Neural progenitor cell (in vitro differentiated cells): ENCODE data around the gene HTT. TPM values are rescaled to one million over a fixed set of nuclear protein-coding genes. Genes with fewer than 3 reads are reported as not detected.

ENCODE experiments used
- DNase-seq: peaks from one replicate; pipeline ENCODE4 v3.0.0-alpha.2; 2016; ENCODE audit warnings: low spot score
- H2AFZ ChIP-seq: fragments of 200-600 bp; sonication (generic); replicated peaks from 2 replicates; pipeline ENCODE4 v1.6.1; 2016; ENCODE audit warnings: antibody characterized with exemption
- H3F3A ChIP-seq: fragments of 200-600 bp; sonication (generic); 2 replicates; pipeline ENCODE4 v1.6.1; 2016; ENCODE audit warnings: antibody characterized with exemption, low read depth
- H3K27ac ChIP-seq: fragments of 200-600 bp; sonication (generic); 2 replicates; pipeline ENCODE4 v1.5.1; 2016; ENCODE audit warnings: mild to moderate bottlenecking
- H3K27me3 ChIP-seq: fragments of 200-600 bp; sonication (generic); 2 replicates; pipeline ENCODE4 v1.6.1; 2016; ENCODE audit warnings: mild to moderate bottlenecking, moderate library complexity
- H3K36me3 ChIP-seq: fragments of 200-600 bp; sonication (generic); 2 replicates; pipeline ENCODE4 v1.5.1; 2016
- H3K4me1 ChIP-seq: fragments of 200-600 bp; sonication (generic); 2 replicates; pipeline ENCODE4 v1.6.1; 2016; ENCODE audit warnings: mixed run types
- H3K4me2 ChIP-seq: fragments of 200-600 bp; sonication (generic); 2 replicates; pipeline ENCODE4 v1.6.1; 2016
- H3K4me3 ChIP-seq: fragments of 200-600 bp; sonication (generic); 2 replicates; pipeline ENCODE4 v1.5.1; 2016
- H3K79me2 ChIP-seq: fragments of 200-600 bp; sonication (generic); 2 replicates; pipeline ENCODE4 v1.6.1; 2016; ENCODE audit warnings: low read depth
- H3K9ac ChIP-seq: fragments of 200-600 bp; sonication (generic); 2 replicates; pipeline ENCODE4 v1.6.1; 2016
- H3K9me3 ChIP-seq: fragments of 200-600 bp; sonication (generic); 2 replicates; pipeline ENCODE4 v1.5.1; 2016; ENCODE audit warnings: low read depth
- H4K20me1 ChIP-seq: fragments of 200-600 bp; sonication (generic); 2 replicates; pipeline ENCODE4 v1.6.1; 2016; ENCODE audit warnings: low read depth
- H3K27ac Mint-ChIP-seq: 3 replicates; pipeline ENCODE4 v1.8.0; 2021; ENCODE audit warnings: mixed read lengths
- H3K27me3 Mint-ChIP-seq: 2 replicates; pipeline ENCODE4 v1.8.0; 2022; ENCODE audit warnings: low read depth, mild to moderate bottlenecking, inconsistent platforms, moderate library complexity, mixed read lengths; ENCODE audit not compliant: insufficient read depth
- H3K36me3 Mint-ChIP-seq: 3 replicates; pipeline ENCODE4 v1.8.0; 2021; ENCODE audit warnings: mixed read lengths
- H3K4me1 Mint-ChIP-seq: 3 replicates; pipeline ENCODE4 v1.8.0; 2021; ENCODE audit warnings: mixed read lengths
- H3K4me3 Mint-ChIP-seq: 3 replicates; pipeline ENCODE4 v1.8.0; 2021; ENCODE audit warnings: mild to moderate bottlenecking, moderate library complexity, mixed read lengths
- H3K9me3 Mint-ChIP-seq: 3 replicates; pipeline ENCODE4 v1.8.0; 2020; ENCODE audit warnings: mixed read lengths
- CTCF ChIP-seq: fragments of 200-600 bp; sonication (generic); IDR thresholded peaks from 2 replicates; pipeline ENCODE4 v1.5.1; 2017; ENCODE audit warnings: antibody characterized with exemption, mild to moderate bottlenecking
- EZH2 ChIP-seq: fragments of 200-600 bp; sonication (generic); IDR thresholded peaks from 2 replicates; pipeline ENCODE4 v1.6.1; 2017; ENCODE audit warnings: antibody characterized with exemption, mild to moderate bottlenecking, moderate library complexity
- EZH2phosphoT487 ChIP-seq: fragments of 200-600 bp; sonication (generic); IDR thresholded peaks from 2 replicates; pipeline ENCODE4 v1.6.1; 2017; ENCODE audit warnings: antibody characterized with exemption
- total RNA-seq: library from RNA; depleted of rRNA; stranded (reverse); fragments of >200 nt; gene quantifications from 2 replicates; pipeline ENCODE4 v1.2.3, GENCODE V29; 2015; ENCODE audit warnings: low replicate concordance

Gene HTT
- total RNA-seq, 1 donor from 2014 or later = 38.9 TPM

DNA sequence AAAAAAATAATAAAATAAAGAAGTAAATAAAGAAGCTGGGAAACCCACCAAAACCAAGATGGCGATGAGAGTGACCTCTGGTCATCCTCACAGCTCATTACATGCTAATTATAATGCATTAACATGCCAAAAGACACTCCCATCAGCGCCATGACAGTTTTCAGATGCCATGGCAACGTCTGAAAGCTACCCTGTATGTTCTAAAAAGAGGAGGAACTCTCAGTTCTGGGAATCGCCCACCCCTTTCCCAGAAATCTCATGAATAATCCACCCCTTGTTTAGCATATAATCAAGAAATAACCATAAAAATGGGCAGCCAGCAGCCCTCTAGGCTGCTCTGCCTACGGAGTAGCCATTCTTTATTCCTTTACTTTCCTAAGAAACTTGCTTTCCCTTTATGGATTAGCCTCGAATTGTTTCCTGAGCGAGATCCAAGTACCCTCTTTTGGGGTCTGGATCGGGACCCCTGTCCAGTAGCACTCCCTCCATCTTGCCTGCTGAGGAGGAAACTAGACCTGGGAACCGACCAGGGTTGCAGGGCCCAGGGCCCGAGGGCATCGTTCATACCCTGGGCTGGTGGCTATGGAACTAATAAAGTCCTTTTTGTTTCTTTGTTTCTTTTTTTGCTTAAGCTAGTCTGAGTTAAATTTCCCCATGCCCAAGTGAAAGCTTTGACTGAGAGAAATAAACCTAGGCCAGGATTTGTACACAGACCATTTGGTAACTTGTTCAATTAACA is 31.0 kb upstream of the HTT start:
- DNase-seq = no peak
- H3K27ac Mint-ChIP-seq = peak overlapping the region; percentile 37
- no peaks in the 10 kb centered on the region for H3K9me3 Mint-ChIP-seq
- Histone ChIP-seq H3K4me2 (no peak overlapping the region), H3K9ac (no peak overlapping the region), H3K36me3 (no peaks in the 10 kb centered on the region), H3K27me3 (no peaks in the 10 kb centered on the region), H2AFZ (no peak overlapping the region), H3F3A (no peaks in the 10 kb centered on the region), H4K20me1 (no peaks in the 10 kb centered on the region), H3K79me2 (no peaks in the 10 kb centered on the region), H3K27ac (no peak overlapping the region), H3K4me1 (no peaks in the 10 kb centered on the region), H3K9me3 (no peaks in the 10 kb centered on the region), H3K4me3 (no peak overlapping the region)
- no peaks in the 10 kb centered on the region for H3K4me1 Mint-ChIP-seq
- no peak for TF ChIP-seq EZH2
- TF ChIP-seq EZH2phosphoT487 = no peak
- no peak for TF ChIP-seq CTCF
- peaks cover 3% of the 10 kb centered on the region for H3K27me3 Mint-ChIP-seq
- H3K4me3 Mint-ChIP-seq = no peak overlapping the region
- H3K36me3 Mint-ChIP-seq = no peaks in the 10 kb centered on the region

DNA sequence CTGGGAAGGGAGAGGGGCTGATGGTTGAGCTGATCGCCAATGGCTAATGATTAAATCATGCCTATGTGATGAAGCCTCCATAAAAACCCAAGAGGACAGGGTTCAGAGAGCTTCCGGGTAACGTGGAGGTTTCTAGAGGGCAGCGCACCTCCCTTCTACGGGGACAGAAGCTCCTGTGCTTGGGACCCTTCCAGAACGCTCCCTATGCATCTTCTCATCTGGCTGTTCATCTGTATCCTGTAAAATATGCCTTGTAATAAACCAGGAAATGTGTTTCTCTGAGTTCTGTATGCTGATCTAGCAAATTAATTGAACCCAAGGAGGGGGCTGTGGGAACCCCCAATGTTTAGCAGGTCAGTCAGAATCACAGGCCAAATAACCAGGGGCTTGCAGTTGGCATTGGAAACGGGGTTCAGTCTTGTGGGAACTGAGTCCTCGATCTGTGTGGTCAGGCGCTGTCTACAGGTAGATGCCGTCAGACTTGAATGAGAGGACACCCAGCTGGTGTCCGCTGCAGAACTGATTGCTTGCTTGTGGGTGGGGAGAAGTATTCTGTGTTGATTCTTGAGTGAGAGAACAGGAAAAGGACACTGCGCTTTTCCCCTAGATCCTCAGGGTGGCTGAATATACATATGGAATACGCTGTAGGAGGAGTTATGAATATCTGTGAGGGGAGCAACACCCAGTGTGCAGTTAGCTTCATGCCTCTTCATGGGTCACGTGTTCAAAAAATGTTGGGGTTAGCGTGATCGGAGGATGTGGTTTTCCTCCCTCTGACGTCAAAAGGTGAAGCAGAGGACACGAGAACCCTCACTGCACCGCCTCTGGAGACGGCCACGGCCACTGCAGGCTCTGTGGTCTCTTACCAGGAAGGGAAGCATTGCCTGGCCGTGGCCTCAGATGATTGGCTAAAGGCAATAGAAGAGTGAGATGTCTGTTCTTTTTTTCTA is 29.3 kb upstream of the HTT start:
- Mint-ChIP-seq H3K4me1 (no peaks in the 10 kb centered on the region), H3K36me3 (no peaks in the 10 kb centered on the region), H3K27me3 (peaks cover 4% of the 10 kb centered on the region), H3K27ac (no peak overlapping the region), H3K9me3 (no peaks in the 10 kb centered on the region), H3K4me3 (no peak overlapping the region)
- H3K9me3 ChIP-seq = no peaks in the 10 kb centered on the region
- DNase-seq = no peak
- no peak overlapping the region for H3K9ac ChIP-seq
- no peak overlapping the region for H3K4me3 ChIP-seq
- TF ChIP-seq CTCF (no peak), EZH2phosphoT487 (no peak), EZH2 (no peak)
- H3K4me1 ChIP-seq = no peaks in the 10 kb centered on the region
- H3F3A ChIP-seq = no peaks in the 10 kb centered on the region
- no peaks in the 10 kb centered on the region for H3K36me3 ChIP-seq
- H4K20me1 ChIP-seq = no peaks in the 10 kb centered on the region
- no peaks in the 10 kb centered on the region for H3K27me3 ChIP-seq
- H2AFZ ChIP-seq = no peak overlapping the region
- no peak overlapping the region for H3K4me2 ChIP-seq
- H3K27ac ChIP-seq = no peak overlapping the region
- H3K79me2 ChIP-seq = no peaks in the 10 kb centered on the region

DNA sequence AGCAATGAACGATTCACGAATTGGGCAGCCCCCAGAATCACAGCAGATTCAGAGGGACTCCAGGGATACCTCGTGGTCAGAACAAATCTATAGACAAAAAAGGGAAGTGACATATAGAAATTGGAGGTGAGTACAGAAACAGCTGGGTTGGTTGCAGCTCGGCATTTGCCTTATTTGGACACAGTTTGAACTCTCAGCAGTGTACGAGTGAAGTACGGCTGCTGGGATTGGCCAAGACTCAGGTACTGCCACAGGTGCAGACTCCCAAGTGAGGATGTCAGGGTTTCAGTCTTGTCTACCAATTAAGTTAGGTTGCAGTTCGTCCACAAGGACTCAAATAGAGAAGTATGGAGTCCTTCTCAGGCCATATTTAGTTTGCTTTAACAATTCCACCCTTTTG is 28.3 kb upstream of the HTT start:
- H3K4me1 Mint-ChIP-seq = no peaks in the 10 kb centered on the region
- no peak overlapping the region for H3K4me3 ChIP-seq

More for the DNA sequence above, 28.3 kb upstream of the HTT start:
- Histone ChIP-seq H3K79me2 (no peaks in the 10 kb centered on the region), H3K4me2 (no peak overlapping the region), H3K27ac (no peak overlapping the region), H2AFZ (no peak overlapping the region), H3K9ac (no peak overlapping the region), H3K4me1 (no peaks in the 10 kb centered on the region), H3K27me3 (no peaks in the 10 kb centered on the region), H4K20me1 (no peaks in the 10 kb centered on the region), H3K36me3 (no peaks in the 10 kb centered on the region), H3F3A (no peaks in the 10 kb centered on the region), H3K9me3 (no peaks in the 10 kb centered on the region)
- Mint-ChIP-seq H3K27ac (no peak overlapping the region), H3K27me3 (peaks cover 4% of the 10 kb centered on the region), H3K4me3 (no peak overlapping the region), H3K9me3 (no peaks in the 10 kb centered on the region), H3K36me3 (no peaks in the 10 kb centered on the region)
- DNase-seq = no peak
- TF ChIP-seq EZH2phosphoT487 (no peak), CTCF (no peak), EZH2 (no peak)
